Thoracic aorta (tissue), 2 donors: Measurements from ENCODE around the gene OR56A3. TPM values are rescaled to one million over a fixed set of nuclear protein-coding genes. Genes with fewer than 3 reads are reported as not detected.

ENCODE experiments used
- ATAC-seq: fragments of 150-250 bp; one replicate; pipeline ENCODE4 v1.8.0; 2017; ENCODE audit warnings: low read depth; ENCODE audit not compliant: insufficient number of reproducible peaks, low FRiP score
- DNase-seq: peaks from one replicate; pipeline ENCODE4 v3.0.0-alpha.2; 2020; ENCODE audit warnings: low spot score
- H3K27ac ChIP-seq, 2 donors: fragments of 200-600 bp; sonication (generic); 1 replicate in 1 of 2; 2 replicates in 1 of 2; pipeline ENCODE4 v1.5.1; 2016; ENCODE audit warnings: mild to moderate bottlenecking in 2 of 2, moderate library complexity in 2 of 2
- H3K27me3 ChIP-seq: fragments of 200-600 bp; sonication (generic); replicated peaks from 2 replicates; pipeline ENCODE4 v1.6.0; 2016; ENCODE audit warnings: mild to moderate bottlenecking; ENCODE audit not compliant: insufficient read depth
- H3K36me3 ChIP-seq: fragments of 200-600 bp; sonication (generic); one replicate; pipeline ENCODE4 v1.5.1; 2016
- H3K4me1 ChIP-seq, 2 donors: fragments of 200-600 bp; sonication (generic); 1 replicate in 1 of 2; 2 replicates in 1 of 2; pipeline versions ENCODE4 v1.5.1 to v1.6.0; 2016; ENCODE audit warnings: low read depth in 2 of 2, mild to moderate bottlenecking in 1 of 2; ENCODE audit not compliant: control insufficient read depth in 1 of 2
- H3K4me3 ChIP-seq: fragments of 200-600 bp; sonication (generic); 2 replicates; pipeline ENCODE4 v1.5.1; 2016; ENCODE audit warnings: mild to moderate bottlenecking
- H3K9me3 ChIP-seq: fragments of 200-600 bp; sonication (generic); 2 replicates; pipeline ENCODE4 v1.5.1; 2016
- CTCF ChIP-seq: fragments of 200-600 bp; sonication (generic); IDR thresholded peaks from one replicate; pipeline ENCODE4 v1.5.1; 2019; ENCODE audit warnings: antibody characterized with exemption
- total RNA-seq, 2 donors: library from RNA; depleted of rRNA; stranded (reverse); fragments of >200 nt; gene quantifications; one replicate each; pipeline versions ENCODE4 v1.1.0 to v1.2.3, GENCODE V29; 2016

OR56A3 gene
- total RNA-seq, 2 donors from 2014 or later: not detected

- H3K4me3 ChIP-seq: no peak overlapping the region
- no peak overlapping the region for H3K27ac ChIP-seq
- DNase-seq (no peak), ATAC-seq (no peak)
- no peaks in the 10 kb centered on the region for H3K9me3 ChIP-seq
- no peaks in the 10 kb centered on the region for H3K36me3 ChIP-seq
- TF ChIP-seq CTCF: no peak
- H3K27me3 ChIP-seq: no peaks in the 10 kb centered on the region
- H3K4me1 ChIP-seq: no peaks in the 10 kb centered on the region
Observed at GRCh38 chr11:5923427-5923776, 18.6 kb upstream of the OR56A3 start.

GRCh38 chr11:5923794-5924193, 18.3 kb upstream of the OR56A3 start:
- Histone ChIP-seq H3K27me3 (no peaks in the 10 kb centered on the region), H3K4me3 (no peak overlapping the region), H3K36me3 (no peaks in the 10 kb centered on the region), H3K9me3 (no peaks in the 10 kb centered on the region), H3K4me1 (no peaks in the 10 kb centered on the region), H3K27ac (no peak overlapping the region)
- ATAC-seq (no peak), DNase-seq (no peak)
- TF ChIP-seq CTCF: no peak

GRCh38 chr11:5928271-5928670, 13.8 kb upstream of the OR56A3 start:
- Histone ChIP-seq H3K4me3 (no peak overlapping the region), H3K27me3 (no peaks in the 10 kb centered on the region), H3K4me1 (no peaks in the 10 kb centered on the region), H3K36me3 (no peaks in the 10 kb centered on the region), H3K27ac (no peak overlapping the region), H3K9me3 (no peaks in the 10 kb centered on the region)
- TF ChIP-seq CTCF: no peak
- no peak for DNase-seq
- no peak for ATAC-seq

- Histone ChIP-seq H3K27ac (no peak overlapping the region), H3K9me3 (no peaks in the 10 kb centered on the region), H3K27me3 (no peaks in the 10 kb centered on the region), H3K4me1 (no peaks in the 10 kb centered on the region), H3K36me3 (no peaks in the 10 kb centered on the region), H3K4me3 (no peak overlapping the region)
- no peak for TF ChIP-seq CTCF
- ATAC-seq: no peak
- DNase-seq: no peak
Observed at GRCh38 chr11:5928811-5929210, 13.2 kb upstream of the OR56A3 start.

- H3K4me1 ChIP-seq: no peaks in the 10 kb centered on the region
- H3K27me3 ChIP-seq: no peaks in the 10 kb centered on the region
- no peak for ATAC-seq
- no peak for DNase-seq
- TF ChIP-seq CTCF: no peak
- no peaks in the 10 kb centered on the region for H3K9me3 ChIP-seq
- no peaks in the 10 kb centered on the region for H3K36me3 ChIP-seq
- H3K27ac ChIP-seq: no peak overlapping the region
- no peak overlapping the region for H3K4me3 ChIP-seq
Observed at GRCh38 chr11:5929571-5930368, 12.3 kb upstream of the OR56A3 start.
